BE2C (cell line): ENCODE results near the gene ATP5ME.

Source experiments
- DNase-seq: peaks from one replicate; pipeline ENCODE4 v3.0.0-alpha.2; 2020
- H3K27me3 ChIP-seq: fragments of 250-450 bp; sonication (Bioruptor Pico); 2 replicates; pipeline ENCODE4 v1.5.1; 2020; ENCODE audit warnings: mild to moderate bottlenecking
- H3K36me3 ChIP-seq: fragments of 250-450 bp; sonication (Bioruptor Pico); 2 replicates; pipeline ENCODE4 v1.5.1; 2020; ENCODE audit warnings: mild to moderate bottlenecking
- H3K4me1 ChIP-seq: fragments of 250-450 bp; sonication (Bioruptor Pico); 2 replicates; pipeline ENCODE4 v1.5.1; 2020
- H3K4me3 ChIP-seq: 2 replicates; pipeline ENCODE4 v1.5.1; 2011; ENCODE audit warnings: low read depth, low read length
- H3K9me3 ChIP-seq: fragments of 250-450 bp; sonication (Bioruptor Pico); 2 replicates; pipeline ENCODE4 v1.5.1; 2020
- TF ChIP-seq, protein P1 (sequence below): IDR thresholded peaks from 2 replicates; pipeline ENCODE4 v1.5.1; 2012; ENCODE audit warnings: mild to moderate bottlenecking, low read depth, low read length

ATP5ME gene

GRCh38 chr4:705278-706082 lies 31.4 kb upstream of the ATP5ME start, which contains the start of gene PCGF3:
PCGF3 (plus strand) TSS chr4:705832; CDS start chr4:733681, 27,849 bp downstream.
- peaks cover 5% of the 10 kb centered on the region; the same call in 1 of the 2 replicates for H3K36me3 ChIP-seq
- TF ChIP-seq, protein P1, sequence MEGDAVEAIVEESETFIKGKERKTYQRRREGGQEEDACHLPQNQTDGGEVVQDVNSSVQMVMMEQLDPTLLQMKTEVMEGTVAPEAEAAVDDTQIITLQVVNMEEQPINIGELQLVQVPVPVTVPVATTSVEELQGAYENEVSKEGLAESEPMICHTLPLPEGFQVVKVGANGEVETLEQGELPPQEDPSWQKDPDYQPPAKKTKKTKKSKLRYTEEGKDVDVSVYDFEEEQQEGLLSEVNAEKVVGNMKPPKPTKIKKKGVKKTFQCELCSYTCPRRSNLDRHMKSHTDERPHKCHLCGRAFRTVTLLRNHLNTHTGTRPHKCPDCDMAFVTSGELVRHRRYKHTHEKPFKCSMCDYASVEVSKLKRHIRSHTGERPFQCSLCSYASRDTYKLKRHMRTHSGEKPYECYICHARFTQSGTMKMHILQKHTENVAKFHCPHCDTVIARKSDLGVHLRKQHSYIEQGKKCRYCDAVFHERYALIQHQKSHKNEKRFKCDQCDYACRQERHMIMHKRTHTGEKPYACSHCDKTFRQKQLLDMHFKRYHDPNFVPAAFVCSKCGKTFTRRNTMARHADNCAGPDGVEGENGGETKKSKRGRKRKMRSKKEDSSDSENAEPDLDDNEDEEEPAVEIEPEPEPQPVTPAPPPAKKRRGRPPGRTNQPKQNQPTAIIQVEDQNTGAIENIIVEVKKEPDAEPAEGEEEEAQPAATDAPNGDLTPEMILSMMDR, result no peak
- H3K9me3 ChIP-seq, result no peaks in the 10 kb centered on the region
- H3K4me1 ChIP-seq, result no peaks in the 10 kb centered on the region
- DNase-seq, result peak; percentile 99
- peak within 1 kb of the TSS; percentile 87 for H3K4me3 ChIP-seq
- H3K27me3 ChIP-seq, result no peaks in the 10 kb centered on the region

DNA sequence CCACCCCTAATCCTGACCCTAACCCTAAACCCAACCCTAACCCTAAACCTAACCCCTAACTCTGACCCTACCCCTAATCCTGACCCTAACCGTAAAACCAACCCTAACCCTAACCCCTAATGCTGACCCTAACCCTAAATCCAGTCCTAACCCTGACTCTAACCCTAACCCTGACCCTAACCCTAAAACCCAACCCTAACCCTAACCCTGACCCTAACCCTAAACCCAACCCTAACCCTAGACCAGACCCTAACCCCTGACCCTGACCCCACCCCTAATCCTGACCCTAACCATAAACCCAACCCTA lies 30.8 kb upstream of the ATP5ME start:
- no peaks in the 10 kb centered on the region for H3K27me3 ChIP-seq
- TF ChIP-seq, protein P1, result no peak
- H3K9me3 ChIP-seq, result no peaks in the 10 kb centered on the region
- H3K4me1 ChIP-seq, result no peaks in the 10 kb centered on the region
- peaks cover under 1% of the 10 kb centered on the region; the same call in 1 of the 2 replicates for H3K36me3 ChIP-seq
- no peak for DNase-seq
- H3K4me3 ChIP-seq, result peak overlapping the region; percentile 38

DNA sequence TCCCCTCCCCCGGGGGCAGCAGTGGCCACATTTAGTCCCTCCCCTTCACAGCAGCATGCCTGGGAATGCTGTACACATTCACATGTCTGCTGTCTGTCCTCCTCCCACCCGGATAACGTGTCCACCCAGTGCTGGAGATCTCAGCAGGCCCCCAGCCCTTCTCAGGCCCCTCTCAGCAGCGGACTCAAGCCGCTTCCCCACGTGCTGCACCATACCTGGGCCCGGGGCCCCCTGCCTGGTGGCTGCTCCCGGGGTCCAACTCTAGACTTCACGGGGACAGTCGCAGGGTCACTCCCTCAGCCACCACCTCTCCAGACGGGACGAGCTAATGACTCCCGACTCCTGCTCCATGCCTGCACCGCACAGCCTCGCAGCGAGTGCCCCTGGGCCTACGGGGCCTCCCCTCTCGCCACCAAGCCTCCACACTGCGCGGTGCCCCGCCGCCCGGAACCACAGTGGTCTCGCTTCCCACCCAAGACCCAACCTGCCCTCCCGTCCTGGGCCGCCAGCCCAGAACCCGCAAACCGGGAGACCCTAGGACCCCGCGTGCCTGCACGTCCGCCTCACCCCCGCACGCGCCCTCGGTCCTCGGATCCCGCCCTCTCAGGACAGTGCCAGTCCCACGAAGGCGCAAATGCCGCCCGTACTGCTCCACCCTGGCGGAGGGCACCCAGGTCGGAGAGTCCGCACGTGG lies 30.3 kb upstream of the ATP5ME start:
- Histone ChIP-seq H3K36me3 (no peaks in the 10 kb centered on the region), H3K27me3 (no peaks in the 10 kb centered on the region), H3K4me1 (no peaks in the 10 kb centered on the region), H3K9me3 (no peaks in the 10 kb centered on the region), H3K4me3 (no peak overlapping the region)
- no peak for DNase-seq
- TF ChIP-seq, protein P1, result no peak

- Histone ChIP-seq H3K9me3 (no peaks in the 10 kb centered on the region), H3K36me3 (no peaks in the 10 kb centered on the region), H3K27me3 (no peaks in the 10 kb centered on the region), H3K4me3 (no peak overlapping the region), H3K4me1 (no peaks in the 10 kb centered on the region)
- DNase-seq, result no peak
- TF ChIP-seq, protein P1, result no peak
Observed at GRCh38 chr4:703336-704197, 29.5 kb upstream of the ATP5ME start.

- no peak for DNase-seq
- Histone ChIP-seq H3K4me1 (no peaks in the 10 kb centered on the region), H3K4me3 (no peak overlapping the region), H3K9me3 (no peaks in the 10 kb centered on the region), H3K27me3 (no peaks in the 10 kb centered on the region), H3K36me3 (no peaks in the 10 kb centered on the region)
- TF ChIP-seq, protein P1, result no peak
Observed at GRCh38 chr4:702618-703048, 28.6 kb upstream of the ATP5ME start.
